ENCODE measurements around the gene DDOST.

Gene DDOST

GRCh38 chr1:20697563-20697962 is 36.4 kb upstream of the DDOST start:
- H3K27me3 ChIP-seq (ENCODE audit: insufficient read depth, low read depth, severe bottlenecking): no peaks in the 10 kb centered on the region
- TF ChIP-seq CTCF (IDR thresholded peaks at IDR 0.05; ENCODE audit: low read depth, low read length): no peak
- no peak overlapping the region; the same call in 1 of the 2 replicates for H3K4me3 ChIP-seq (ENCODE audit: low read depth, low read length)
- no peaks in the 10 kb centered on the region for H3K9me3 ChIP-seq (ENCODE audit: severe bottlenecking)
- no peak for DNase-seq
- H3K27ac ChIP-seq: peak overlapping the region; percentile 73
- H3K36me3 ChIP-seq: no peaks in the 10 kb centered on the region

- Histone ChIP-seq H3K4me3 (ENCODE audit: low read depth, low read length) (peak overlapping the region; percentile 42), H3K36me3 (no peaks in the 10 kb centered on the region), H3K27me3 (ENCODE audit: insufficient read depth, low read depth, severe bottlenecking) (no peaks in the 10 kb centered on the region), H3K27ac (peak overlapping the region; percentile 73), H3K9me3 (ENCODE audit: severe bottlenecking) (no peaks in the 10 kb centered on the region)
- peak; percentile 93 for TF ChIP-seq CTCF (IDR thresholded peaks at IDR 0.05; ENCODE audit: low read depth, low read length)
- peak; percentile 96 for DNase-seq
These were observed 35.5 kb upstream of the DDOST start for GRCh38 chr1:20696397-20697333.

GRCh38 chr1:20695515-20695914 is 34.3 kb upstream of the DDOST start:
- H3K27ac ChIP-seq: no peak overlapping the region
- H3K36me3 ChIP-seq: no peaks in the 10 kb centered on the region
- no peak for TF ChIP-seq CTCF (IDR thresholded peaks at IDR 0.05; ENCODE audit: low read depth, low read length)
- no peak overlapping the region for H3K4me3 ChIP-seq (ENCODE audit: low read depth, low read length)
- no peaks in the 10 kb centered on the region for H3K27me3 ChIP-seq (ENCODE audit: insufficient read depth, low read depth, severe bottlenecking)
- no peaks in the 10 kb centered on the region for H3K9me3 ChIP-seq (ENCODE audit: severe bottlenecking)
- DNase-seq: no peak

GRCh38 chr1:20693623-20694022 is 32.5 kb upstream of the DDOST start:
- H3K36me3 ChIP-seq: no peaks in the 10 kb centered on the region
- no peak for TF ChIP-seq CTCF (IDR thresholded peaks at IDR 0.05; ENCODE audit: low read depth, low read length)
- H3K27me3 ChIP-seq (ENCODE audit: insufficient read depth, low read depth, severe bottlenecking): no peaks in the 10 kb centered on the region
- no peak overlapping the region for H3K4me3 ChIP-seq (ENCODE audit: low read depth, low read length)
- no peaks in the 10 kb centered on the region for H3K9me3 ChIP-seq (ENCODE audit: severe bottlenecking)
- H3K27ac ChIP-seq: no peak overlapping the region
- no peak for DNase-seq

GRCh38 chr1:20691872-20692271 is 30.7 kb upstream of the DDOST start:
- Histone ChIP-seq H3K27me3 (ENCODE audit: insufficient read depth, low read depth, severe bottlenecking) (no peaks in the 10 kb centered on the region), H3K4me3 (ENCODE audit: low read depth, low read length) (no peak overlapping the region), H3K27ac (no peak overlapping the region), H3K36me3 (no peaks in the 10 kb centered on the region), H3K9me3 (ENCODE audit: severe bottlenecking) (no peaks in the 10 kb centered on the region)
- no peak for TF ChIP-seq CTCF (IDR thresholded peaks at IDR 0.05; ENCODE audit: low read depth, low read length)
- DNase-seq: no peak

Data from WERI-Rb-1 (cell line).